ENCODE results near the gene MTRF1L. TPM values are rescaled to one million over a fixed set of nuclear protein-coding genes. Genes with fewer than 3 reads are reported as not detected.

The MTRF1L gene
- total RNA-seq, 1 donor from 2014 or later: 31.4 TPM

DNA sequence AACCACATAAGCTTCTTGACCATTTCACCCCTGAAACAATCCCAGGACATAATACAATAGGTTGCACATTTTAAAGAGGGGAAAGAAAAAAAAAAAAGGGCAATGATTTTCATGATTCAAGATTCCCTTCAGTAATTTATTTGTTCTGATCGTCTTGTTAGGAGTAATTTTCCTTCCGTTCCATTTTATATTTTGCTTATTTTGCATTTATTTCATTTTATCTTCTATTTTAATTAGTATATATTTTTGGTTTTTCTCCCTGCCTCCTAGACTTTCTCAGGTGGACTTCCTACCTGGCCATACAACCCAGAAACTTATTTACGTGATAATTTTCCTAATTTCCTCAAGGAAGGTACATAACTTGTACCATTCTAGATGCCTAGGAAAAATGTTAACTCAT lies 52.3 kb downstream of the MTRF1L start:
- H3K4me1 Mint-ChIP-seq (ENCODE audit: low read depth, unreplicated experiment): no peaks in the 10 kb centered on the region
- TF ChIP-seq, protein P1, sequence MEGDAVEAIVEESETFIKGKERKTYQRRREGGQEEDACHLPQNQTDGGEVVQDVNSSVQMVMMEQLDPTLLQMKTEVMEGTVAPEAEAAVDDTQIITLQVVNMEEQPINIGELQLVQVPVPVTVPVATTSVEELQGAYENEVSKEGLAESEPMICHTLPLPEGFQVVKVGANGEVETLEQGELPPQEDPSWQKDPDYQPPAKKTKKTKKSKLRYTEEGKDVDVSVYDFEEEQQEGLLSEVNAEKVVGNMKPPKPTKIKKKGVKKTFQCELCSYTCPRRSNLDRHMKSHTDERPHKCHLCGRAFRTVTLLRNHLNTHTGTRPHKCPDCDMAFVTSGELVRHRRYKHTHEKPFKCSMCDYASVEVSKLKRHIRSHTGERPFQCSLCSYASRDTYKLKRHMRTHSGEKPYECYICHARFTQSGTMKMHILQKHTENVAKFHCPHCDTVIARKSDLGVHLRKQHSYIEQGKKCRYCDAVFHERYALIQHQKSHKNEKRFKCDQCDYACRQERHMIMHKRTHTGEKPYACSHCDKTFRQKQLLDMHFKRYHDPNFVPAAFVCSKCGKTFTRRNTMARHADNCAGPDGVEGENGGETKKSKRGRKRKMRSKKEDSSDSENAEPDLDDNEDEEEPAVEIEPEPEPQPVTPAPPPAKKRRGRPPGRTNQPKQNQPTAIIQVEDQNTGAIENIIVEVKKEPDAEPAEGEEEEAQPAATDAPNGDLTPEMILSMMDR (IDR thresholded peaks at IDR 0.05; ENCODE audit: partially characterized antibody, unreplicated experiment): no peak
- DNase-seq: no peak
- no peaks in the 10 kb centered on the region for H3K36me3 Mint-ChIP-seq (ENCODE audit: unreplicated experiment)
- no peak overlapping the region for H3K27ac Mint-ChIP-seq (ENCODE audit: unreplicated experiment)
- H3K4me3 Mint-ChIP-seq (ENCODE audit: unreplicated experiment): no peak overlapping the region
- no peaks in the 10 kb centered on the region for H3K27me3 Mint-ChIP-seq (ENCODE audit: unreplicated experiment)
- no peaks in the 10 kb centered on the region for H3K9me3 Mint-ChIP-seq (ENCODE audit: unreplicated experiment)

- Mint-ChIP-seq H3K27ac (ENCODE audit: unreplicated experiment) (no peak overlapping the region), H3K4me1 (ENCODE audit: low read depth, unreplicated experiment) (no peaks in the 10 kb centered on the region), H3K36me3 (ENCODE audit: unreplicated experiment) (no peaks in the 10 kb centered on the region), H3K27me3 (ENCODE audit: unreplicated experiment) (no peaks in the 10 kb centered on the region), H3K9me3 (ENCODE audit: unreplicated experiment) (no peaks in the 10 kb centered on the region), H3K4me3 (ENCODE audit: unreplicated experiment) (no peak overlapping the region)
- TF ChIP-seq, protein P1 (IDR thresholded peaks at IDR 0.05; ENCODE audit: partially characterized antibody, unreplicated experiment): peak; percentile 76
- DNase-seq: no peak
Measured at GRCh38 chr6:152948150-152948768, 54.2 kb downstream of the MTRF1L start.

DNA sequence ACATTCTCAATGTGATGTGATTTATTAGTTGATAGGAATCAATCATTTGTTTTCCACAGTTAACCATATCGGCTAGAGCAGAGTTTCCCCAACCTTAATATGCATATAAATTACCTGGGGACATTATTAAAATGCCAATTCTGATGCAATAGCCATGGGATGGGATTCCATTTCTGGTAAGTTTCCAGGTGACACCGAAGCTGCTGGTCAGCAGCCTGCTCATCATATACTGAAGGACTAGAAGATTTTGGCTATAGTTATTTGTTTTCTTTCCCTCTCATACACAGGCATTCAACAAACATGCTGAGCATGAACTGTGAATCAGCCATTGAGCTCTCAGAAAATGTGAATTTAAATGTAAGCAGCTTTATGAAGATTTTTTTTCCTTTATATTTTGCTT lies 55.5 kb downstream of the MTRF1L start:
- DNase-seq: no peak
- no peaks in the 10 kb centered on the region for H3K27me3 Mint-ChIP-seq (ENCODE audit: unreplicated experiment)
- no peaks in the 10 kb centered on the region for H3K9me3 Mint-ChIP-seq (ENCODE audit: unreplicated experiment)
- TF ChIP-seq, protein P1 (IDR thresholded peaks at IDR 0.05; ENCODE audit: partially characterized antibody, unreplicated experiment): no peak
- no peak overlapping the region for H3K27ac Mint-ChIP-seq (ENCODE audit: unreplicated experiment)
- no peak overlapping the region for H3K4me3 Mint-ChIP-seq (ENCODE audit: unreplicated experiment)
- H3K36me3 Mint-ChIP-seq (ENCODE audit: unreplicated experiment): no peaks in the 10 kb centered on the region
- H3K4me1 Mint-ChIP-seq (ENCODE audit: low read depth, unreplicated experiment): no peaks in the 10 kb centered on the region

DNA sequence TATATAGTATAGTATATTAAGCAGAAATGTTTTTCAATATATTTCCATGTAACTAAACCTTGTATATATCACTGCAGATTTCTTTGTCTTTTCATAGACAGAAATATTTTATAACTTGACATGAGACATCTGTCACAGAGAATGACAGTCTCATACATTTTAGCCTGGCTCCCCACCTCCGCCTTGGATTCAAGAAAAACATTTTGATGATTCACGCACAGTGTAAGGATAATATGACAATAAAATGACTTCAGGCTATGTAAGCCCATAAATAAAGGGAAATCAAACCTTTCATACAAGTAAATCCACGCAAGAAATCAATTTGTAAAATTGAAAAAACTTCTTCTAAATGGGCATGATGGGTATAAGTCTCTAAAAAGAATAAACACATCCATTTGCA lies 56.0 kb downstream of the MTRF1L start:
- H3K27me3 Mint-ChIP-seq (ENCODE audit: unreplicated experiment): no peaks in the 10 kb centered on the region
- H3K4me1 Mint-ChIP-seq (ENCODE audit: low read depth, unreplicated experiment): no peaks in the 10 kb centered on the region
- H3K4me3 Mint-ChIP-seq (ENCODE audit: unreplicated experiment): no peak overlapping the region
- no peaks in the 10 kb centered on the region for H3K36me3 Mint-ChIP-seq (ENCODE audit: unreplicated experiment)
- DNase-seq: no peak
- H3K9me3 Mint-ChIP-seq (ENCODE audit: unreplicated experiment): no peaks in the 10 kb centered on the region
- H3K27ac Mint-ChIP-seq (ENCODE audit: unreplicated experiment): no peak overlapping the region
- TF ChIP-seq, protein P1 (IDR thresholded peaks at IDR 0.05; ENCODE audit: partially characterized antibody, unreplicated experiment): no peak

DNA sequence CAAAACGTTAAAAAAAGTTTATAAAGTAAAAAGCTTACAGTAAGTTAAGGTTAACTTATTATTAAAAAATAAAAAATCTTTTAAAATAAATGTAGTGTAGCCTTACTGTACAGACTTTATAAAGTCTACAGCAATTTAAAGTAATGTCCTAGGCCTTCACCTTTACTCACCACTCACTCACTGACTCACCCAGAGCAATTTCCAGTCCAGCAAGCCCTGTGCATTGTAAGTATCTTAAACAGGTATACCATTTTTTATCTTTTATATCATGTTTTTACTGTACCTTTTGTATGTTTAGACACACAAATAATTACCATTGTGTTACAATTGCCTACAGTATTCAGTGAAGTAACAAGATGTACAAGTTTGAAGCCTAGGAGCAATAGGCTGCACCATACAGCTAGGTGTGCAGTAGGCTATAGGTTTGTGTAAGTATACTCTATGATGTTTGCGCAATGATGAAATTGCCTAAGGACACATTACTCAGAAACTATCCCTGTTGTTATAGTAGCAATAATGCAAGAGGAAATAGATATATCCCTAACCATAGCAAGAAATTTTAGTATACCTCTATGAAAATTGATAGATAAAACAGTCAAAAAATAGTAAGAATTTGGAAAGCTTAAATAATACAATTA lies 59.1 kb downstream of the MTRF1L start:
- Mint-ChIP-seq H3K4me1 (ENCODE audit: low read depth, unreplicated experiment) (no peaks in the 10 kb centered on the region), H3K36me3 (ENCODE audit: unreplicated experiment) (no peaks in the 10 kb centered on the region), H3K27ac (ENCODE audit: unreplicated experiment) (no peak overlapping the region), H3K27me3 (ENCODE audit: unreplicated experiment) (no peaks in the 10 kb centered on the region), H3K4me3 (ENCODE audit: unreplicated experiment) (no peak overlapping the region), H3K9me3 (ENCODE audit: unreplicated experiment) (no peaks in the 10 kb centered on the region)
- no peak for DNase-seq
- TF ChIP-seq, protein P1 (IDR thresholded peaks at IDR 0.05; ENCODE audit: partially characterized antibody, unreplicated experiment): no peak

Measured in glutamatergic neuron (in vitro differentiated cells).